GM21447 (cell line): ENCODE results near the gene FBLIM1.

Source experiments
- ATAC-seq: cut with Tn5 transposase; IDR thresholded peaks from one replicate; pipeline ENCODE4 v1.9.1; 2021; ENCODE audit not compliant: unreplicated experiment

FBLIM1 gene

DNA sequence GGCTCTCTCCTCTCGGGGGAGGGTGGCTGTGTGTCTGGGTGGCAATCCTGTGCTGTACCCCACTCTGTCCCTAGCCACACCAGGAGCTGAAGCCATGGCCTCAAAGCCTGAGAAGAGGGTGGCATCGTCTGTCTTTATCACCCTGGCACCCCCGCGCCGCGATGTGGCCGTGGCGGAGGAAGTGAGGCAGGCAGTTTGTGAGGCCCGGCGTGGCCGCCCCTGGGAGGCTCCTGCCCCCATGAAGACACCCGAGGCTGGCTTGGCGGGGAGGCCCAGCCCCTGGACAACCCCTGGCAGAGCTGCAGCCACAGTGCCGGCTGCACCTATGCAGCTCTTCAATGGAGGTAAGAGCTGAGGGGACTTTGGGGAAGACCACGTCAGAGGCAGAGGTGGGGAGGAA, 6.3 kb downstream of the FBLIM1 start:
- no peak for ATAC-seq

DNA sequence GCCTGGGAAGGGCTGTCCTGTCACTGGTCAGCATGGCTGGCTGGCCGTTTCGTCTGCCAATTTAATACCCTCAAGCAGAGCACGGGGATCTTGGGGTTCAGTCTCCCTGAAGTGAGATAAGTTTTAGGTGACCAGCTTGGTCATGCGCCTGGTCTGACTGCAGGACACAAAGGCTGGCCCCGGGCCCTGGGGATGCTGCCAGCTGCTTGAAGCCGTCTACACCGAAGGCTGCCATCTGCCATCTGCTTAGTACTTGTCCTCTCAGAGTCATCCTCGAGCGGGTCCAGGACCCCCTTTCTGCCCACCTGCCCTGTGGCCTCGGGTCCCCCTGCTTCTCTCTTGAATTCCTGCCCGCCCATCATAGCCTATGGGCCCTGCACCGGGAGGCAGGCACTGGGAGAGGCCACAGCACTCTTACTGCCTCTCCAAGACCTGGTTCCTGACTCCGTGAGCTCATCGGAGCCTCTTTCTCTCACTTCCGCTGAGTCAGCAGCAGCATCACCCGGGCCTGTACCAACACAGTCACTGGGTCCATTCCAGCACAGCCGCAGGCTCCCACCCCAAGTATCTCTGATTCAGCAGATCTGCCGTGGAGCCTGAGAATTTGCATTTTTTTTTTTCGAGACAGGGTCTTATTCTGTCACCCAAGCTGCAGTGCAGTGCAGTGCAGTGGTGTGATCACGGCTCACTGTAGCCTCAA, 7.0 kb downstream of the FBLIM1 start:
- no peak for ATAC-seq

- ATAC-seq, result no peak
Measured at GRCh38 chr1:15767941-15768340, 9.3 kb downstream of the FBLIM1 start.

DNA sequence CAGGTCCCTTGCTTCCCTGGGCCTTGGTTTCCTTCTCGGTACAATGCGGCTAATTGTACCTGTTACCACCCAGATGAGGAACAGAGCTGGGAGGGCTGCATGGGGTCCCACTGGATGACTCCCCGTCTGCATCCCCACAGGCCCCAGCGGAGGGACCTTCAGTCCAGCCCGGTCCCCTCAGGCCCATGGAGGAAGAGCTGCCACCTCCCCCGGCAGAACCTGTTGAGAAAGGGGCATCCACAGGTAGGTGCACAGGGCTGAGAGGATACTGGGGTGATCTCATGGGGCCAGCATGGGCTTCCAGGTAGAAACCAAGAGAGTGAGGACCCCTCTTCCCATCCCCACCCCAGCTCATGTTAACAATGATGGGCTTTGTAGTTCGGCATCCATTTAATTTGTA, 9.8 kb downstream of the FBLIM1 start:
- ATAC-seq, result no peak

- no peak for ATAC-seq
Measured at GRCh38 chr1:15770313-15770962, 11.8 kb downstream of the FBLIM1 start.

- ATAC-seq, result no peak
Measured at GRCh38 chr1:15771836-15772515, 13.4 kb downstream of the FBLIM1 start.

- ATAC-seq, result no peak
Measured at GRCh38 chr1:15775706-15776105, 17.1 kb downstream of the FBLIM1 start.

- ATAC-seq, result no peak
Measured at GRCh38 chr1:15777909-15778707, 19.5 kb downstream of the FBLIM1 start.

DNA sequence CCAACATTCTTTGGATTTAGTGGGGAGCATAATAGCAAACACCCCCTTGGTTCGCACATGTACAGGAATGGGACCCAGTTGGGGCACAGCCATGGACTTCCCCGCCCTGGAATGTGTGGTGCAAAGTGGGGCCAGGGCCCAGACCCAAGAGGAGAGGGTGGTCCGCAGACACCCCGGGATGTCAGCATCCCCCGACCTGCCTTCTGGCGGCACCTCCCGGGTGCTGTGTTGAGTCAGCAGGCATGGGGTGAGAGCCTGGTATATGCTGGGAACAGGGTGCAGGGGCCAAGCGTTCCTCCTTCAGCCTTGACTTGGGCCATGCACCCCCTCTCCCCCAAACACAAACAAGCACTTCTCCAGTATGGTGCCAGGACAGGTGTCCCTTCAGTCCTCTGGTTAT, 27.1 kb downstream of the FBLIM1 start:
- no peak for ATAC-seq

GRCh38 chr1:15786581-15786980, 28.0 kb downstream of the FBLIM1 start:
- no peak for ATAC-seq

GRCh38 chr1:15788624-15789301, 30.2 kb downstream of the FBLIM1 start:
- no peak for ATAC-seq

DNA sequence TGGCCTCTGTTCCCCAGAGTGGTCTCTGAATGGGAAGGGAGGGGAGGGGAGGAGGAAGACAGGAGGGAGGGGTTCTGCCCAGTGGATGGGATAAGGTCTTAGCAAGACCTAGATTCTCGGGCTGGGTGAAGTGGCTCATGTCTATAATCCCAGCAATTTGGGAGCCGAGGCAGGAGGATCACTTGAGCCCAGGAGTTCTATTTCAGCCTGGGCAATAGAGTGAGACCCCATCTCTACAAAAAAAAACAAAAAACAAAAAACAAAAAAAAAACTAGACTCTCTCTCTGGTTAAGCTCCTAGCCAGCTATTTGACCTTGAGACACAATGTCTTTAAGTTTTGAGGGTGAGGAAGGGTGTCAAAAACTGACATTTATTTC, 37.5 kb downstream of the FBLIM1 start:
- no peak for ATAC-seq

DNA sequence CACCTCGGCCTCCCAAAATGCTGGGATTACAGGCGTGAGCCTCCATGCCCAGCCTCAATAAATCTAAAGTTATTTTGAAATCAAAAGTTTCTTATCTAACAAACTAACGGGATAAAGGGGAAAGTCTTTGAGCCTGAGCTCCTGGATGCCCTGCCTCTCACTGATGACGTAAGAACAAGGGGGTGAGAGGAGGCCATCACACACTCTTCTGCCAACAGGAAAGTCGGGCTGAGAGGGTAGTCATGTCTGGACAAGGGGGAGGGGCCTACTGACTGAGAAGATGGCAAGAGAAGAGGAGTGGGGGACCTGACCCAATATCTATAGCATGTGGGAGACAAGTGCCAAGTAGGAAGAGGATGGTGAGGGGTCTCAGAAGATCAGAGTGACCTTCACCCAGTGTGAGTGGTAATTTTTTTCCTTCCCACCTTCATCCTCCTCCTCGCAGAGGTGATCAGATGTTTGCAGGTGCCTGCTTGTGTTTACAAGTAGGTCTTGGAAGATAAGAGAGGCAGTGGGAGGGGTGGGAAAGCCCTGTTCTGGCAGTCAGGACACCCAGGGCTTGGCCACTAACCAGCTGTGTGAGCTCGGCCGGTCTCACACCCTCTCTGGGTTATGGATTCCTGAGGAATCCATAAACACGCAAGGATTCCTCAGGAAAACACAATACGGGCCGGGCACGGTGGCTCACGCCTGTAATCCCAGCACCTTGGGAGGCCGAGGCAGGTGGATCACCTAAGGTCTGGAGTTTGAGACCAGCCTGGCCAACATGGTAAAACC, 39.2 kb downstream of the FBLIM1 start:
- ATAC-seq, result no peak

- ATAC-seq, result no peak
Measured at GRCh38 chr1:15799004-15799867, 40.6 kb downstream of the FBLIM1 start.

DNA sequence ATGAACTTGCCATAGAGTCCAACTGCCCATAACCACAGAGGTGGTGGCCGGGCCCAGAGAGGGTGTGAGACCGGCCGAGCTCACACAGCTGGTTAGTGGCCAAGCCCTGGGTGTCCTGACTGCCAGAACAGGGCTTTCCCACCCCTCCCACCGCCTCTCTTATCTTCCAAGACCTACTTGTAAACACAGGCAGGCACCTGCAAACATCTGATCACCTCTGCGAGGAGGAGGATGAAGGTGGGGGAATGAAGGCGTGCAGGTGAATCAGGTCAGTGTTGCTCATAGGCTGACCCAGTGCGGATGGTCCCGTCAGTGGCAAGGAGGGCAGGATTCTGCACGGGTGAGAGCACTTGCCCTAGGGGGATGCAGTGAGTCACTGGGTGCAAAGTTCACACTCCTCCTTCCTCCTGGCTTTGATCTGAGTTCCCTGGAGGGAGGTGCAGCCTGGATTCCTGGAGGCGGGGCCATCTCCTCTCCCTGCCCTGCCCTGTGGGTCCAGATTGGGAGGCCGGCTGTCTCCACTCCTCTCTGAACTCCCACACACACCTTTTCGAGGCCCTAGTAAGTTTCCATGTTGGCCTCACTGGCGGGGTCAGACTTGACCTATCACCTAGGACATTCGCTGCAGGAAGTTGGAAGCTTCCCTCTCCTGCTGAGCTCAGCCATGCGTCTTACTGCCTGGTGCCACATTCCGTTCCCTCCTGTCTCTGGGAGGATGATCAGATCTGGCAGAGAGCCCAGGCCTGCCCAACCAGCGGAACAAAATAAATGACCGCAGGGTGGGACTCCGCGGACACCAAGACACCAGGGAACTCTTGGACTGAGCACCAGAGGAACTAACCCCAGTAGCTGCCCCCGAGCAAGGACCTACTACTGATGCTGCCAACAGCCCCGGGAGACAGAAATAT, 41.6 kb downstream of the FBLIM1 start:
- ATAC-seq, result no peak

- no peak for ATAC-seq
Measured at GRCh38 chr1:15802234-15802965, 43.8 kb downstream of the FBLIM1 start.

DNA sequence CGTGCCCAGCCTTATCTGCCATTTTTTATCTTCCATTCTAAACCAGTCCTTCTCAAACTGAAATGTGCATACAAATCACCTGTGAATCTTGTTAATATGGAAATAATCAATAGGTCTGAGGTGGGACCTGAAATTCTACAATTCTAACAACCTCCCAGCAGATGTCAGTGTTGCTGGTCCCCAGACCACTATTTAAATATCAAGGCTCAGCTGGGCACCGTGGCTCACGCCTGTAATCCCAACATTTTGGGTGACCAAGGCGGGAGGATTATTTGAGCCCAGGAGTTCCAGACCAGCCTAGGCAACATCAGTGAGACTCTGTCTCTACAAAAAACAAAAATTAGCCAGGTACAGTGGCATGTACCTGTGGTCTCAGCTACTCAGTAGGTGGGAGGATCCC, 44.8 kb downstream of the FBLIM1 start:
- no peak for ATAC-seq

- no peak for ATAC-seq
Measured at GRCh38 chr1:15804060-15804459, 45.5 kb downstream of the FBLIM1 start.
